HG02943 (cell line): ENCODE results near the gene SNCAIP.
"Not testable (repeated sequence)": the region's sequence is repeated elsewhere in the genome, so short reads cannot be mapped to it uniquely, and the experiment has no call there.

Experiments
- ATAC-seq: cut with Tn5 transposase; IDR thresholded peaks from one replicate; pipeline ENCODE4 v1.9.1; 2021; ENCODE audit warnings: mild to moderate bottlenecking, low read depth, moderate library complexity; ENCODE audit not compliant: unreplicated experiment

SNCAIP gene

DNA sequence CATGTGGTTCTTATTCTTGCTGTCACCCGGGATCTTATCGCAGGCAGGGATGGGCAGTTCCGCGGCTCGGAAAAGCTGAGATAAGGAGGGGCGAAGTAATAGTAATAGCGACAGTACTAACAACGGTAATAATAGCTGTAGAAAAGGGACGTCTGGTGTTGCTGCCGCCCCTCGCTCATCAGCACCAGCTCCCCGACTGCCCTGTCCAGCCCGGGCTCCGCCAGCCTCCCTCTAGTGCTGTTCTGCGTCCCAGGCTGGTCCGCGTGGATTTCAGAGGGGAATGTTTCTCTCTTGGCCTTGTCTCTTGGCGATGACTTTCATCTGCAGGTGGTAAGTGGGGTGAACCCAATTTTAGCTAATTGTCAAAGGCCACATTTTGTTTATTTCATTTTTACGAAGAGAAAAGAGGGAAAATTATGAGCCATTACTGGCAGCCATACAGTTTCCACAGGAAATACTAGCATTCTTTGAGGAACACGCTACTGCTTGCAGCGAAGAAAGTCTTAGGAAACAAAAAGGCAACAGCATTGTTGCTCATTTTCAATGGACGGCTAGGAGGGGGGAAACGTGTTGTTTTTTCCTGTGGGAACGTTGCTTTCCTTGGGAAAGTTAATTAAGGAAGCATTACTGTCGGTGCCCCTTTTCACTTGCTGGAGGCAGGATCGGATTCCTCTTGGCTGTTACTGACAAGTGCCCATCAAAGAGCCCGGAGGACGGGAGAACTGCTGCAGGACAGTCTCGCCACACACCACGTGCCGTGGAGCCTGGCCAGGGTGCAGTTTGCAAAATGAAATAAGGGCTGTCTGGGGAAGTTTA, 762 bp downstream of the SNCAIP start:
- no peak for ATAC-seq

- no peak for ATAC-seq
Measured at GRCh38 chr5:122314036-122314435, 2.0 kb downstream of the SNCAIP start.

- no peak for ATAC-seq
Measured at GRCh38 chr5:122315521-122315920, 3.5 kb downstream of the SNCAIP start.

DNA sequence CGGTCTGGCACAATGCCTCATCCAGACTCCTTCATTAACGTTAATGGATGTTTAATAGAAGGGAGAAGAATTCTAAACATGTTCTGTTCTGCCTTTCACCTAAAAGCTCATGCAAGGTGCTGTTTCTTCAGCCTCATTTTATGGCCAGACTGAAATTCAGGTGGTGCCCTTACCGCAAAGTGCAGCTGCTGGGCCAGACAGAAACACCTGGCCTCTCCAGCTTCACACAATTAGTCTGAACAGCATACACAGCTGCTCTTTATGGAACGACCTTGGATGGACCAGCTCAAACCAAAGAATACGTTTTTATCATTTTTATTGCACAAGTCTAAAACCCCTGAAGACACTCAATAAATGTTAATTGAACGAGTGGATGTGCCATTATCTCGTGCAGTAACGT, 4.6 kb downstream of the SNCAIP start:
- ATAC-seq, result no peak

DNA sequence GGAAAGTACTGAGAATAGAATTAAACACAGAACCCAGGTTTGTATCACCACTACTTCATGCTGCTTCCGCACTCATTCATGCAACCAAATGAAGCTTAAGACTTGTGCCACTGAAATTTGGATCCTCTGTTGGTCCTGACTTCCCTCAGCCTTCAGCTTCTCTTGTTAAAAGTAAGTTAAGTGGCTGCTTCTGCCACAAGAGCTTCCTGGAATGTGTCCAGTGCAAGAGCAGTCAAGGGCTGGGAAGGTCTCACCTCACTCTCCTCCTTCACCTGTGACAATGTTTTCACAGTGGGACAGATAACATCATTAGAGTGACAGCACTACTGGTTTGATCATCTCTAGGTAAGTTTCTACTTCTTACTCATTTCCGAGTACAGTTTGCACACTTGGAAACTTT, 7.9 kb downstream of the SNCAIP start:
- no peak for ATAC-seq

- ATAC-seq, result no peak
Measured at GRCh38 chr5:122321921-122322320, 9.9 kb downstream of the SNCAIP start.

DNA sequence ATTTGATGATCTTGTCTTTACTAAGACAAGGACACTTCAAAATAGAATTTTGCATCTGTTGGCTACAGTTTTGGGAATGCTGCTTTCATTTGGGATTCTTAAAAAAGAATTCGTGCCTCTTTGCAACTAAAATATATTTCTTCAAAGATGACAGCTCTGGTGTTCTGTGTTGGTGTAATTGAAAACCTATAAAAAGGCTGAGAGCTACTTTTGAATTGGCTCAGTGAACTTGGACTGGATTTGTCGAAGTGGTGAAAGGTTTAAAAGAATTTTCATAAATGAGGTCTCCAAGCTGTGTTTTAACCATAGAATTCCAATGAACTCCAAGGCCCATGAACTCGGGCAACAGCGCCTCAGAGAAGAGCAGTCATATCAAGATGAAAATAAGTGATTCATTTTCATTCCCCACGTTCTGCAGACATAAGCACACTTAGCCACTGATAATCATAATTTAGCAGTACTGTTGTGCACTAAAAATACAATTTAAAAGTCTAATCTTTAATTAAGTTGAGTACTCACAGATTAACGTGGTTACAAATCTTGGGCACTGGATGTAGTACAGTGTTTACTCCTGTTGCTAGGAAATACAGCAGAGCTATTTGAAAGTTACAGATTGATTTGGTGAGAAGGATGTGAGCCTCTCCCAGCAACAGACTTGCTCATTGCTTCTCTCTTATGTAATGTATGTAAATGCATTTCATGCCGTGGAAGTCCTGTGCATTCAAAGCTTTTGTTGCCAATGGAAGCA, 10.9 kb downstream of the SNCAIP start:
- ATAC-seq, result no peak

DNA sequence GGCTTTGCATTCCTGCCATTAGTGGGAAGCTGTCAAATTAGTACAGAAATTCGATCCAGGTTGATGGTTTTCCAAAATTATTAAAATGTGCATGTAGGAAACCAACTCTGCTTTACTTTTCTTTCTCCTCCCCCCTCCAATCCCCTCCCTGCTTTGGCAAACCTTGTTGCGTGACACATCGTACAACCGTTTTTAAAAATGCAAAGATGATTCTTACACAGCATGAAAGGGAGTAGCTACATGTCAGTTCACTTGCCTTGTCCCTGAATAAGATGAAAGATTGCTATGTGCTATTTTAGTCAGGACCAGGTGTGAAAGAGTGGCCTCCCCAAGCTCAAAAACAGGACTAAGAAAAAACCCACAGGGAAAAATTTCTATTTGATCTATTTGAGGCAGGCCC, 11.7 kb downstream of the SNCAIP start:
- no peak for ATAC-seq

GRCh38 chr5:122327110-122327509, 15.1 kb downstream of the SNCAIP start:
- ATAC-seq, result no peak

GRCh38 chr5:122330881-122331280, 18.8 kb downstream of the SNCAIP start:
- no peak for ATAC-seq

DNA sequence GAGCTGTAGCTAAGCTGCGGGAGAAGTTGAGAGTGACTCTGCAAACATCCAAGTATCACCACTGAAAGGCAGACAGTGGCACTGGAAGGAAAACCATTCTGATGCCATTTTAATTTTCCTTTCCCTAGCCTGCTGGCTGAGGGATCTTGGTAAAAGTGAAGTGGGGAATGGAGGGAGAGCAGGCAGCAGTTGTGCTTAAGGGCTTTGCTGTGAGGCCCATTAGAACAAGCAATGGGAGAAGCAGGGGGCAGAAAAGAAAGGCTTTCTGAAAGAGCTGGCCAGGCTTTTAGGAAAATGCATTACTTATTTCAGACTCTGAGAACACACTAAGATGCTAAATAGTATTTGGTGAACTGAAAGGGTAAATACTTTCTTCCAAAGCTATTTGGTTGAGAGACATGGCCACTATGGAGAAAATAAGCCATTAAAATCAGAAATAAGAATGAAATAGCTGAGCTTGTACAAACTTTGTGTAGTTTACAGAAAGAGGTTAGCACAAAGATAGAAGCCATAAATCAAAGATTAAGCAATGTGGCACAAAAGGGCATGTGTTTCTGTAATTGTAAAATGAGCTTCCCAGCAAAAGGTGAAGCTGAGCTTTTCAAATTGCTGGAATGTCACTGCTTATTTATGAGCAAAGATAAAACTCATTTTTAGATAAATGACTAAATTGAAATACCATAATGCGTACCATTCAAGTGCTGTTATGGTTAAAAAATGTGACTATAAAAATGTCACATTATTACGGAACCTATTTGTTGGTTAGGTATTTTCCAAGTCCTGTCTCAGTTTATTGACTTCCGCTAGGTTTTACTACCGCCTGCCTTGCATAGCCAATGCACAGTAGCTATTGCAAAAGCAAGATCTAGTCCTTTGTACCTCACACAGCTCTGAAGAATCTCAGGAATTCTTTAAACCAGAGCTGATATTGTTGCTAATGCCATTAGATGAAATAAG, 20.8 kb downstream of the SNCAIP start:
- no peak for ATAC-seq

DNA sequence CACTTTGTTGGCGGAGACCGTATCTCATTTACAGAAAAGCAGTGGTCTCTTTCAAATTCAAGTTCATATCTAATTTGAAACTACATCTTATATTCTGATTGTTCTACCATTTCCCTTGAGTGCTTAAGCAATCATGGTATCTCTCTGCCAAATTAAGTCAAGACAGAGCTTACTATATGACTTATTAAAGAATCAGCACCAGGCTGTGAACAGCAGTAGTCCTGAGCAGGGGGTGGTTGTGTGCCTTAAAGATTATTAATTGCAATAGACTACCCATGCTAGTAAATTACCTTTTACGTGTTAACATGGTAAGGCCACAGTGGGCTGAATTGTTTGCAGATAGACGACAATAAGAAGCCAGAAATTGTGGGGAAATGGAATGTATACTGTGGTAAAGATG, 21.5 kb downstream of the SNCAIP start:
- ATAC-seq, result no peak

GRCh38 chr5:122339591-122339990, 27.6 kb downstream of the SNCAIP start:
- no peak for ATAC-seq

- ATAC-seq, result no peak
Measured at GRCh38 chr5:122341087-122341486, 29.1 kb downstream of the SNCAIP start.

GRCh38 chr5:122342256-122342655, 30.2 kb downstream of the SNCAIP start:
- ATAC-seq, result no peak

GRCh38 chr5:122346897-122347581, 35.0 kb downstream of the SNCAIP start:
- ATAC-seq, result no peak

- no peak for ATAC-seq
Measured at GRCh38 chr5:122350496-122350895, 38.5 kb downstream of the SNCAIP start.

GRCh38 chr5:122351416-122352157, 39.5 kb downstream of the SNCAIP start:
- no peak for ATAC-seq

- no peak for ATAC-seq
Measured at GRCh38 chr5:122352331-122352730, 40.3 kb downstream of the SNCAIP start.

- not testable (repeated sequence) for ATAC-seq
Measured at GRCh38 chr5:122353361-122353760, 41.3 kb downstream of the SNCAIP start.
